Karpas-422 (cell line): ENCODE results near the gene XRCC4. TPM values are rescaled to one million over a fixed set of nuclear protein-coding genes. Genes with fewer than 3 reads are reported as not detected.
"Not testable (repeated sequence)": the region's sequence is repeated elsewhere in the genome, so short reads cannot be mapped to it uniquely, and the experiment has no call there.

Experiments
- DNase-seq: peaks from one replicate; pipeline ENCODE4 v3.0.0-alpha.2; 2015
- H2AFZ ChIP-seq: fragments of 200-600 bp; sonication (generic); 2 replicates; pipeline ENCODE4 v1.6.1; 2014; ENCODE audit warnings: antibody characterized with exemption, low read length, mixed read lengths
- H3K27ac ChIP-seq: fragments of 200-600 bp; sonication (generic); 2 replicates; pipeline ENCODE4 v1.5.1; 2014; ENCODE audit warnings: mild to moderate bottlenecking, low read length, moderate library complexity
- H3K27me3 ChIP-seq: fragments of 200-600 bp; sonication (generic); 2 replicates; pipeline ENCODE4 v1.6.1; 2014; ENCODE audit warnings: low read length, mixed read lengths
- H3K36me3 ChIP-seq: fragments of 200-600 bp; sonication (generic); 2 replicates; pipeline ENCODE4 v1.6.1; 2014; ENCODE audit warnings: low read length, mixed read lengths; ENCODE audit not compliant: insufficient read depth
- H3K4me1 ChIP-seq: fragments of 200-600 bp; sonication (generic); 2 replicates; pipeline ENCODE4 v1.6.1; 2014; ENCODE audit warnings: mild to moderate bottlenecking, low read length, mixed read lengths
- H3K4me2 ChIP-seq: fragments of 200-600 bp; sonication (generic); 2 replicates; pipeline ENCODE4 v1.6.1; 2014; ENCODE audit warnings: low read length, low read depth, mild to moderate bottlenecking; ENCODE audit not compliant: poor library complexity, severe bottlenecking
- H3K4me3 ChIP-seq: fragments of 200-600 bp; sonication (generic); 2 replicates; pipeline ENCODE4 v1.5.1; 2014; ENCODE audit warnings: mild to moderate bottlenecking, antibody characterized with exemption, low read length, mixed read lengths
- H3K79me2 ChIP-seq: fragments of 200-600 bp; sonication (generic); 2 replicates; pipeline ENCODE4 v1.6.1; 2014; ENCODE audit warnings: mild to moderate bottlenecking, low read length, mixed read lengths
- H3K9ac ChIP-seq: fragments of 200-600 bp; sonication (generic); 2 replicates; pipeline ENCODE4 v1.6.0; 2014; ENCODE audit warnings: low read length
- H3K9me2 ChIP-seq: fragments of 200-600 bp; sonication (generic), shearing (Covaris generic); replicated peaks from 2 replicates; pipeline ENCODE4 v1.6.0; 2014; ENCODE audit warnings: mild to moderate bottlenecking, low read length, moderate library complexity; ENCODE audit not compliant: insufficient read depth
- H3K9me3 ChIP-seq: fragments of 300-700, 200-600 bp; sonication (generic); 2 replicates; pipeline ENCODE4 v1.6.1; 2014; ENCODE audit warnings: low read length, mixed read lengths
- H4K20me1 ChIP-seq: fragments of 200-600 bp; sonication (generic); 2 replicates; pipeline ENCODE4 v1.6.1; 2014; ENCODE audit warnings: mild to moderate bottlenecking, antibody characterized with exemption, low read length, low read depth; ENCODE audit not compliant: insufficient read depth
- total RNA-seq: library from RNA; depleted of rRNA; stranded (reverse); fragments of >200 nt; shearing (Covaris generic); gene quantifications from 2 replicates; pipeline ENCODE4 v1.2.3, GENCODE V29; 2014; ENCODE audit warnings: low replicate concordance

The XRCC4 gene
- total RNA-seq, 1 experiment from 2014 or later: 22.2 TPM

- H3K4me1 ChIP-seq: no peaks in the 10 kb centered on the region
- no peak overlapping the region for H3K27ac ChIP-seq
- H3K4me2 ChIP-seq: no peak overlapping the region
- no peak for DNase-seq
- H2AFZ ChIP-seq: no peak overlapping the region
- no peak overlapping the region for H3K9ac ChIP-seq
- H3K9me3 ChIP-seq: no peaks in the 10 kb centered on the region
- H3K9me2 ChIP-seq: no peaks in the 10 kb centered on the region
- H3K27me3 ChIP-seq: 0 out of 2 replicates have a peak, but pooled peaks cover 2% of the 10 kb centered on the region
- no peaks in the 10 kb centered on the region for H3K79me2 ChIP-seq
- no peaks in the 10 kb centered on the region for H3K36me3 ChIP-seq
- no peaks in the 10 kb centered on the region for H4K20me1 ChIP-seq
- H3K4me3 ChIP-seq: no peak overlapping the region
These were observed 277.6 kb downstream of the XRCC4 start for GRCh38 chr5:83354958-83355357.

DNA sequence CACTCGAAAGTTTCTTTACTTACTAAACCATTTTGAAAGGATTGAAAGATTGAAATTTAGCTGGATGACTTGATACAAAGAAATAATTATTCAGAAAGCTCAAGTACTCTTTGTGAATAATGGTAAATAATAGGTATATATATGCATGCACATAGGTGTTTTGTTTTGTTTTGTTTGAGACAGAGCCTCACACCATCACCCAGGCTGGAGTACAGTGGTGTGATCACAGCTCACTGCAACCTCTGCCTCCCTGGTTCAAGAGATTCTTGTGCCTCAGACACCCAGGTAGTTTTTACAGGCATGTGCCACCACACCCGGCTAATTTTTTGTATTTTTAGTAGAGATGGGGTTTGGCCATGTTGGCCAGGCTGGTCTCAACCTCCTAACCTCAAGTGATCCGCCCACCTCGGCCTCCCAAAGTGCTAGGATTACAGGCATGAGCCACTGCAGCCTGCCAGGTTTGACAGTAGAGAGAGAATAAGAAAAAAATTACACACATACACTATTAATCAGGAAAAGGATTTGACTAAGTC is 278.2 kb downstream of the XRCC4 start:
- DNase-seq, H3K9me3 ChIP-seq, H3K4me1 ChIP-seq: not testable (repeated sequence)

DNA sequence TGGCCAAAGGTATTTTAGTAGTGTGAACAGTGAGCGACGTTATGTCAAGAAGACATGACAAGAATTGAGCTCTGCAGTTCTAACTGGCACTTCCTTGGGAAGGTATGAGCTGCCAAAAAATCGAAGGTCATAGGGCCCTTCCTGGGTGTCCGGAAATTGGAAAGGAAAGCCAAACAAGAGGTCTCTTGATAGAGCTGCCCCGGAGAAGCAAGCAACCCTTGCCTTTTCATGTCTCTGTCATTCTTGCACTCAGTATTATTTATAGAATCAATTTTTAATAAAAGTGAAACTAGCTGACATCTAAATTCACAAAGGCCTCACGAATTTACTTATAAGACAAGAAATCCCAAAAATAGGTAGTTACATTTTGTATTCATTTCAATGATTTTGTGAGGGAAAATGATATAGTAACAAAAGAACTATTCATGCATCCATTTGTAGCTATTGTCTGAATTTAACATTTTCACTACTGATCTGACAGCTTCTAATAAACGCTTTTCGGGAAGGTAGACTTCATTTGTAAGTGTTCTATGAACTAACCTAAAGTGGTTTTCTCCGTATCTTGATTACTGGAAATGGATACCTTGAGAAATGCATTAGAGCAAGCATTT is 280.4 kb downstream of the XRCC4 start:
- no peaks in the 10 kb centered on the region for H3K4me1 ChIP-seq
- H3K36me3 ChIP-seq: no peaks in the 10 kb centered on the region; the same call in 1 of the 2 replicates
- no peak overlapping the region for H3K9ac ChIP-seq
- peaks cover 4% of the 10 kb centered on the region; the same call in 1 of the 2 replicates for H3K9me3 ChIP-seq
- H3K27me3 ChIP-seq: 0 out of 2 replicates have a peak, but pooled peaks cover 2% of the 10 kb centered on the region
- no peak overlapping the region for H2AFZ ChIP-seq
- no peak overlapping the region for H3K4me2 ChIP-seq
- no peak overlapping the region for H3K27ac ChIP-seq
- no peaks in the 10 kb centered on the region for H4K20me1 ChIP-seq
- no peaks in the 10 kb centered on the region for H3K9me2 ChIP-seq
- no peak for DNase-seq
- no peaks in the 10 kb centered on the region for H3K79me2 ChIP-seq
- H3K4me3 ChIP-seq: no peak overlapping the region

More for the DNA sequence above, 278.2 kb downstream of the XRCC4 start:
- not testable (repeated sequence) for H3K9me2 ChIP-seq, H3K79me2 ChIP-seq, H2AFZ ChIP-seq, H3K36me3 ChIP-seq, H4K20me1 ChIP-seq, H3K27me3 ChIP-seq, H3K27ac ChIP-seq, H3K9ac ChIP-seq, H3K4me2 ChIP-seq, H3K4me3 ChIP-seq

DNA sequence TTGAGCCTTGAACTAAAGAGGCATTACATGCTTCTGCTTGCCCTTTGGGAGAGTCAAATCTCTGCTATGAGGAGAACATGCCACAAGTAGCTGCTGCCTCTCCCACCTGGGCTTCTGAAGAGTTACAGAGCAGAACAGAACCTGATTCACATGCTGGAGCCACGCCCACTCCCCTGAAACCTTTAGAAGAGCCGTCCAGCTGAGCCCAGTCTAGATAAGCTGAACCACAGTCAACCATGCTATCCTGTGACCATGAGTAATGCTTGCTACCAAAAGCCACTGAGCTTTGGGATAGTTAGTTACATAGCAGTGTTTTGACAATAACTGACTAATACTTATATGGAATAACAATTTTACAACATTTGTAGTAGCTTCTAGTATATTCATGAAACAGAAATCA is 283.2 kb downstream of the XRCC4 start:
- Histone ChIP-seq H3K27ac (no peak overlapping the region), H3K4me1 (peaks cover 5% of the 10 kb centered on the region; the same call in 1 of the 2 replicates), H3K36me3 (no peaks in the 10 kb centered on the region; the same call in 1 of the 2 replicates), H3K9me2 (no peaks in the 10 kb centered on the region), H3K79me2 (no peaks in the 10 kb centered on the region), H4K20me1 (no peaks in the 10 kb centered on the region), H3K4me2 (no peak overlapping the region), H3K9me3 (peaks cover 4% of the 10 kb centered on the region; the same call in 1 of the 2 replicates), H2AFZ (no peak overlapping the region), H3K4me3 (no peak overlapping the region), H3K9ac (no peak overlapping the region), H3K27me3 (0 out of 2 replicates have a peak, but pooled peaks cover 2% of the 10 kb centered on the region)
- DNase-seq: no peak

DNA sequence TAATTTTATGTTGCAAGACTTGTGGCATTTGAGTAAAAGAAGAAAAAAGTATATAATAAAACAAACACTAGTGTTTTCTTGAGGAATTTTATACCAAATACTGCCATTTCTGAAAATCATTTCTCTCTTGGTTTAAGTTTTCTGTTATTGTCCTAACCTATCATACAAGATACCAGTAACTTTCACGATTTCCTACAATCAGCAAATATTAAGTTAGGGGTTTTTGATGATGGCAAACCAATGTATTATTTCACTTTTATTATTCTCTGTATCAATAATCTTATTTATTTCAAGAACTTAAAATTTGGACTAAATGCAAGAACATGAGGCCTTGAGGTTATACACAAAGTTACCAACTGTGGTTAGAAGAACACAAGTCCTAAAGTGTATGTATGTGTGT is 285.2 kb downstream of the XRCC4 start:
- Histone ChIP-seq H3K36me3 (no peaks in the 10 kb centered on the region; the same call in 1 of the 2 replicates), H3K4me1 (peaks cover 5% of the 10 kb centered on the region; the same call in 1 of the 2 replicates), H3K4me2 (no peak overlapping the region), H3K79me2 (no peaks in the 10 kb centered on the region), H3K9me2 (no peaks in the 10 kb centered on the region), H2AFZ (no peak overlapping the region), H3K27ac (no peak overlapping the region), H3K9me3 (peaks cover 4% of the 10 kb centered on the region; the same call in 1 of the 2 replicates), H3K27me3 (0 out of 2 replicates have a peak, but pooled peaks cover 2% of the 10 kb centered on the region), H4K20me1 (no peaks in the 10 kb centered on the region), H3K4me3 (no peak overlapping the region), H3K9ac (no peak overlapping the region)
- no peak for DNase-seq

- H3K36me3 ChIP-seq: no peaks in the 10 kb centered on the region; the same call in 1 of the 2 replicates
- no peak overlapping the region for H2AFZ ChIP-seq
- H3K27me3 ChIP-seq: no peaks in the 10 kb centered on the region
- no peaks in the 10 kb centered on the region for H3K9me2 ChIP-seq
- DNase-seq: no peak
- no peaks in the 10 kb centered on the region for H4K20me1 ChIP-seq
- peaks cover 4% of the 10 kb centered on the region; the same call in 1 of the 2 replicates for H3K9me3 ChIP-seq
- H3K79me2 ChIP-seq: no peaks in the 10 kb centered on the region
- H3K4me3 ChIP-seq: no peak overlapping the region
- no peak overlapping the region for H3K4me2 ChIP-seq
- H3K9ac ChIP-seq: no peak overlapping the region
- H3K4me1 ChIP-seq: peaks cover 5% of the 10 kb centered on the region; the same call in 1 of the 2 replicates
- no peak overlapping the region for H3K27ac ChIP-seq
These were observed 286.0 kb downstream of the XRCC4 start for GRCh38 chr5:83363111-83363885.

DNA sequence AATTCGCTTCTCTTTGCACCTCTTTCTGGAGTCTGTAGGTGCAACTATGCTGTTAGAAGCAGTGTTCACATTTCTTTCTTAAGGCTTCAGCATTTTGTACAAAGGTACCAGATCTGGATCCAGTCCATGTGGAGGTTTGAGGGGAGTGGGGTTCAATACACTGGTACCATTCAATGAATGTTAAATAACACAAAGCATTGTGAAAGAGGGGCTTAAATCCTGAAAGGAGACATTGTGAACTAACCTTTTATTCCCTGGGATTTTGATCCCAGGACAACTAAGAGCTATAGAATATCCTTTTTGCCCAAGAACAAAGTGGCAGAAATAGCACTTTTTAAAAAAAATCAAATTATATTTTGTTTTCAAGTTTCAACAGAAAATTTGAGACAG is 286.5 kb downstream of the XRCC4 start:
- peaks cover 10% of the 10 kb centered on the region for H3K4me1 ChIP-seq
- H3K79me2 ChIP-seq: no peaks in the 10 kb centered on the region
- H3K36me3 ChIP-seq: no peaks in the 10 kb centered on the region; the same call in 1 of the 2 replicates
- no peaks in the 10 kb centered on the region for H3K27me3 ChIP-seq
- H3K27ac ChIP-seq: no peak overlapping the region
- no peaks in the 10 kb centered on the region for H4K20me1 ChIP-seq
- H3K9me2 ChIP-seq: no peaks in the 10 kb centered on the region
- no peak overlapping the region for H3K4me3 ChIP-seq
- no peak overlapping the region for H3K4me2 ChIP-seq
- H3K9me3 ChIP-seq: peaks cover 4% of the 10 kb centered on the region; the same call in 1 of the 2 replicates
- H2AFZ ChIP-seq: no peak overlapping the region
- no peak overlapping the region for H3K9ac ChIP-seq
- DNase-seq: no peak
